Measurements from ENCODE around the gene PKNOX2.

The PKNOX2 gene

GRCh38 chr11:125306476-125306875 lies 141.9 kb downstream of the PKNOX2 start:
- Histone ChIP-seq H3K27me3 (replicated peaks; ENCODE audit: insufficient read depth, low read length) (no peaks in the 10 kb centered on the region), H4K20me1 (ENCODE audit: insufficient read depth, low read length) (no peaks in the 10 kb centered on the region)
- DNase-seq: no peak

GRCh38 chr11:125308246-125308645 lies 143.7 kb downstream of the PKNOX2 start:
- no peak for DNase-seq
- no peaks in the 10 kb centered on the region for H3K9me3 ChIP-seq (replicated peaks; ENCODE audit: insufficient read depth, low read length)

More at GRCh38 chr11:125306476-125306875, 141.9 kb downstream of the PKNOX2 start:
- Histone ChIP-seq H3K9me2 (replicated peaks; ENCODE audit: insufficient read depth, low read length) (no peaks in the 10 kb centered on the region), H3K36me3 (replicated peaks; ENCODE audit: insufficient read depth, low read length) (no peaks in the 10 kb centered on the region), H3K9me3 (replicated peaks; ENCODE audit: insufficient read depth, low read length) (no peaks in the 10 kb centered on the region), H3F3A (ENCODE audit: insufficient read depth, low read length) (0 out of 2 replicates have a peak, but pooled peaks cover 1% of the 10 kb centered on the region), H3K4me3 (ENCODE audit: low read length) (no peak overlapping the region), H3K4me1 (ENCODE audit: low read length) (peaks cover 5% of the 10 kb centered on the region), H3K4me2 (ENCODE audit: low read depth, low read length) (no peak overlapping the region), H3K9ac (ENCODE audit: low read length) (no peak overlapping the region), H3K27ac (ENCODE audit: low read length) (no peak overlapping the region), H2AFZ (ENCODE audit: low read length) (no peak overlapping the region), H3K79me2 (ENCODE audit: low read length) (no peaks in the 10 kb centered on the region)
- TF ChIP-seq, protein P1, sequence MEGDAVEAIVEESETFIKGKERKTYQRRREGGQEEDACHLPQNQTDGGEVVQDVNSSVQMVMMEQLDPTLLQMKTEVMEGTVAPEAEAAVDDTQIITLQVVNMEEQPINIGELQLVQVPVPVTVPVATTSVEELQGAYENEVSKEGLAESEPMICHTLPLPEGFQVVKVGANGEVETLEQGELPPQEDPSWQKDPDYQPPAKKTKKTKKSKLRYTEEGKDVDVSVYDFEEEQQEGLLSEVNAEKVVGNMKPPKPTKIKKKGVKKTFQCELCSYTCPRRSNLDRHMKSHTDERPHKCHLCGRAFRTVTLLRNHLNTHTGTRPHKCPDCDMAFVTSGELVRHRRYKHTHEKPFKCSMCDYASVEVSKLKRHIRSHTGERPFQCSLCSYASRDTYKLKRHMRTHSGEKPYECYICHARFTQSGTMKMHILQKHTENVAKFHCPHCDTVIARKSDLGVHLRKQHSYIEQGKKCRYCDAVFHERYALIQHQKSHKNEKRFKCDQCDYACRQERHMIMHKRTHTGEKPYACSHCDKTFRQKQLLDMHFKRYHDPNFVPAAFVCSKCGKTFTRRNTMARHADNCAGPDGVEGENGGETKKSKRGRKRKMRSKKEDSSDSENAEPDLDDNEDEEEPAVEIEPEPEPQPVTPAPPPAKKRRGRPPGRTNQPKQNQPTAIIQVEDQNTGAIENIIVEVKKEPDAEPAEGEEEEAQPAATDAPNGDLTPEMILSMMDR (IDR thresholded peaks at IDR 0.05; ENCODE audit: low read length): no peak
- TF ChIP-seq EZH2phosphoT487 (IDR thresholded peaks at IDR 0.05; ENCODE audit: low read length) (no peak), EZH2 (optimal IDR thresholded peaks at IDR 0.05; ENCODE audit: low read depth, low read length) (no peak)

GRCh38 chr11:125312391-125312790 lies 147.8 kb downstream of the PKNOX2 start:
- H3K9me3 ChIP-seq (replicated peaks; ENCODE audit: insufficient read depth, low read length): no peaks in the 10 kb centered on the region
- H3K36me3 ChIP-seq (replicated peaks; ENCODE audit: insufficient read depth, low read length): no peaks in the 10 kb centered on the region

More at GRCh38 chr11:125308246-125308645, 143.7 kb downstream of the PKNOX2 start:
- TF ChIP-seq, protein P1 (IDR thresholded peaks at IDR 0.05; ENCODE audit: low read length): no peak
- no peak for TF ChIP-seq EZH2 (optimal IDR thresholded peaks at IDR 0.05; ENCODE audit: low read depth, low read length)
- TF ChIP-seq EZH2phosphoT487 (IDR thresholded peaks at IDR 0.05; ENCODE audit: low read length): no peak
- Histone ChIP-seq H3K79me2 (ENCODE audit: low read length) (no peaks in the 10 kb centered on the region), H3K36me3 (replicated peaks; ENCODE audit: insufficient read depth, low read length) (no peaks in the 10 kb centered on the region), H3F3A (ENCODE audit: insufficient read depth, low read length) (no peaks in the 10 kb centered on the region), H3K4me3 (ENCODE audit: low read length) (no peak overlapping the region), H3K9ac (ENCODE audit: low read length) (no peak overlapping the region), H3K4me2 (ENCODE audit: low read depth, low read length) (no peak overlapping the region), H3K27me3 (replicated peaks; ENCODE audit: insufficient read depth, low read length) (no peaks in the 10 kb centered on the region), H3K27ac (ENCODE audit: low read length) (no peak overlapping the region), H3K9me2 (replicated peaks; ENCODE audit: insufficient read depth, low read length) (no peaks in the 10 kb centered on the region), H4K20me1 (ENCODE audit: insufficient read depth, low read length) (no peaks in the 10 kb centered on the region), H3K4me1 (ENCODE audit: low read length) (no peaks in the 10 kb centered on the region), H2AFZ (ENCODE audit: low read length) (no peak overlapping the region)

More at GRCh38 chr11:125312391-125312790, 147.8 kb downstream of the PKNOX2 start:
- TF ChIP-seq EZH2phosphoT487 (IDR thresholded peaks at IDR 0.05; ENCODE audit: low read length) (no peak), EZH2 (optimal IDR thresholded peaks at IDR 0.05; ENCODE audit: low read depth, low read length) (no peak)
- TF ChIP-seq, protein P1 (IDR thresholded peaks at IDR 0.05; ENCODE audit: low read length): no peak
- Histone ChIP-seq H4K20me1 (ENCODE audit: insufficient read depth, low read length) (no peaks in the 10 kb centered on the region), H2AFZ (ENCODE audit: low read length) (no peak overlapping the region), H3K4me1 (ENCODE audit: low read length) (no peaks in the 10 kb centered on the region), H3K4me2 (ENCODE audit: low read depth, low read length) (no peak overlapping the region), H3K4me3 (ENCODE audit: low read length) (no peak overlapping the region), H3K27me3 (replicated peaks; ENCODE audit: insufficient read depth, low read length) (no peaks in the 10 kb centered on the region), H3K9ac (ENCODE audit: low read length) (no peak overlapping the region), H3F3A (ENCODE audit: insufficient read depth, low read length) (no peaks in the 10 kb centered on the region), H3K79me2 (ENCODE audit: low read length) (no peaks in the 10 kb centered on the region), H3K27ac (ENCODE audit: low read length) (no peak overlapping the region), H3K9me2 (replicated peaks; ENCODE audit: insufficient read depth, low read length) (no peaks in the 10 kb centered on the region)
- no peak for DNase-seq
